GM23248 (cell line): ENCODE results near the gene AAMDC. TPM values are rescaled to one million over a fixed set of nuclear protein-coding genes. Genes with fewer than 3 reads are reported as not detected.
"Not testable (repeated sequence)": the region's sequence is repeated elsewhere in the genome, so short reads cannot be mapped to it uniquely, and the experiment has no call there.

Experiments used
- DNase-seq: peaks from one replicate; pipeline ENCODE4 v3.0.0-alpha.2; 2015
- H2AFZ ChIP-seq: fragments of 200-600 bp; sonication (generic); 2 replicates; pipeline ENCODE4 v1.6.1; 2016; ENCODE audit warnings: antibody characterized with exemption
- H3F3A ChIP-seq: fragments of 200-600 bp; sonication (generic); 2 replicates; pipeline ENCODE4 v1.6.1; 2016; ENCODE audit warnings: mild to moderate bottlenecking, antibody characterized with exemption, mixed run types; ENCODE audit not compliant: insufficient read depth
- H3K27ac ChIP-seq: fragments of 200-600 bp; sonication (generic); 2 replicates; pipeline ENCODE4 v1.5.1; 2016; ENCODE audit warnings: mild to moderate bottlenecking
- H3K27me3 ChIP-seq: fragments of 200-600 bp; sonication (generic); replicated peaks from 2 replicates; pipeline ENCODE4 v1.6.1; 2016; ENCODE audit warnings: mild to moderate bottlenecking; ENCODE audit not compliant: insufficient read depth
- H3K36me3 ChIP-seq: fragments of 200-600 bp; sonication (generic); 2 replicates; pipeline ENCODE4 v1.6.1; 2016; ENCODE audit warnings: low read depth, mild to moderate bottlenecking
- H3K4me1 ChIP-seq: fragments of 200-600 bp; sonication (generic); 2 replicates; pipeline ENCODE4 v1.6.1; 2016; ENCODE audit warnings: mild to moderate bottlenecking; ENCODE audit not compliant: insufficient read depth
- H3K4me2 ChIP-seq: fragments of 200-600 bp; sonication (generic); one replicate; pipeline ENCODE4 v1.6.1; 2016; ENCODE audit warnings: mild to moderate bottlenecking; ENCODE audit not compliant: unreplicated experiment
- H3K4me3 ChIP-seq: fragments of 200-600 bp; sonication (generic); 2 replicates; pipeline ENCODE4 v1.5.1; 2016; ENCODE audit warnings: mild to moderate bottlenecking
- H3K79me2 ChIP-seq: fragments of 200-600 bp; sonication (generic); 2 replicates; pipeline ENCODE4 v1.6.1; 2016; ENCODE audit warnings: mild to moderate bottlenecking; ENCODE audit not compliant: insufficient read depth
- H3K9ac ChIP-seq: fragments of 200-600 bp; sonication (generic); 2 replicates; pipeline ENCODE4 v1.6.1; 2016; ENCODE audit warnings: mild to moderate bottlenecking
- H3K9me2 ChIP-seq: fragments of 200-600 bp; sonication (generic); 2 replicates; pipeline ENCODE4 v1.6.1; 2016; ENCODE audit warnings: mixed run types, mild to moderate bottlenecking, moderate library complexity; ENCODE audit not compliant: insufficient read depth
- H3K9me3 ChIP-seq: fragments of 200-600 bp; sonication (generic); one replicate; pipeline ENCODE4 v1.6.1; 2017; ENCODE audit warnings: low read depth
- H4K20me1 ChIP-seq: fragments of 200-600 bp; sonication (generic); 2 replicates; pipeline ENCODE4 v1.6.0; 2016; ENCODE audit not compliant: insufficient read depth
- EZH2 ChIP-seq: fragments of 200-600 bp; sonication (generic); IDR thresholded peaks from 2 replicates; pipeline ENCODE4 v1.6.1; 2018; ENCODE audit warnings: antibody characterized with exemption, mild to moderate bottlenecking; ENCODE audit not compliant: insufficient read depth, poor library complexity, severe bottlenecking
- EZH2phosphoT487 ChIP-seq: fragments of 200-600 bp; sonication (generic); IDR thresholded peaks from 2 replicates; pipeline ENCODE4 v1.6.1; 2018; ENCODE audit warnings: antibody characterized with exemption, moderate library complexity, mild to moderate bottlenecking, low read depth; ENCODE audit not compliant: insufficient read depth
- WGBS, 2 experiments: methylation state at CpG; one replicate each; pipeline ENCODE4 v1.1.6; 2015 to 2017; ENCODE audit warnings: low lambda C conversion rate in 2 of 2, low coverage in 1 of 2; ENCODE audit errors: missing lambda C conversion rate in 2 of 2; 5-methylcytosine and 5-hydroxymethylcytosine counted together
- in situ Hi-C: fragments of 300-500 bp; cut with MboI; formaldehyde crosslinking; loops from 2 replicates; pipeline ENCODE4 v1.15.0; 2020
- polyA plus RNA-seq: library from polyadenylated mRNA; unstranded; fragments of >200 nt; fragmentation: Nextera tagmentation; extraction: Ambion mirVana; gene quantifications from 2 replicates; pipeline ENCODE4 v1.2.1, GENCODE V29; 2016
- total RNA-seq: library from RNA; depleted of rRNA; stranded (reverse); fragments of >200 nt; shearing (Covaris generic); gene quantifications from 2 replicates; pipeline ENCODE4 v1.2.3, GENCODE V29; 2014

AAMDC gene
- total and polyA plus RNA-seq, 2 experiments from 2014 or later = 7.3 to 55.2 TPM

DNA sequence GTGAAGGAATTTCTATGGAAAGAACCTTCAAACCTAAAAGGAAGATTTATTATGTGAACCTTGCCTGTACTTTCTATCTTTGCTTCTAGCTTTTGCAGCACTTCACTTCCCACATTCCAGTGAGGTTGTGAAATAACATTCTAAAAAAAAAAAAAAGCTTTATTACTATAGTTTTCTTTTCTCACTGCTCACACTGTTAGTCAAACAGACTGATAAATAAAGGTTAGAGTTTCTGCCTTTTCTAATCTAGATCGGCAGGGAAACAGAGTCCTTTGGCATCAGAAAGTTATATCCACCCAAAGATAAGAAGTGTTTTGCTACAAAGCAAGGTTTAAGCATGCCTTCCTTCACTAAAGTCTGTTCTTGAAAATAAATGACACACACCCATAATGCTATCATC is 2.8 kb downstream of the AAMDC start:
- H3K4me2 ChIP-seq = no peak overlapping the region
- TF ChIP-seq EZH2 = no peak
- TF ChIP-seq EZH2phosphoT487 = no peak
- H3K4me1 ChIP-seq = peaks cover 17% of the 10 kb centered on the region
- H3K9ac ChIP-seq = no peak overlapping the region
- H3K9me3 ChIP-seq = no peaks in the 10 kb centered on the region
- 93 to 94% methylated on average over 1 of the region's 1 CpG for WGBS, 2 experiments
- peaks cover 53% of the 10 kb centered on the region for H3K79me2 ChIP-seq
- H3K4me3 ChIP-seq = no peak overlapping the region
- H3K27me3 ChIP-seq = no peaks in the 10 kb centered on the region
- H4K20me1 ChIP-seq = no peaks in the 10 kb centered on the region
- H3K36me3 ChIP-seq = no peaks in the 10 kb centered on the region
- in situ Hi-C loops = no loop called here
- H3K9me2 ChIP-seq = no peaks in the 10 kb centered on the region
- H2AFZ ChIP-seq = peak overlapping the region; percentile 51; the same call in 1 of the 2 replicates
- DNase-seq = peak; percentile 53
- H3F3A ChIP-seq = peaks cover 18% of the 10 kb centered on the region
- H3K27ac ChIP-seq = 0 out of 2 replicates have a peak overlapping the region, but pooled peaks have one; percentile 3

GRCh38 chr11:77828926-77829325 is 8.0 kb downstream of the AAMDC start:
- WGBS, 2 experiments = 96 to 97% methylated on average over 2 of the region's 2 CpGs
- Histone ChIP-seq H3K9me2 (no peaks in the 10 kb centered on the region), H3K79me2 (peaks cover 18% of the 10 kb centered on the region), H3F3A (no peaks in the 10 kb centered on the region), H3K9ac (no peak overlapping the region), H2AFZ (no peak overlapping the region), H4K20me1 (no peaks in the 10 kb centered on the region), H3K27ac (no peak overlapping the region), H3K4me3 (no peak overlapping the region), H3K27me3 (no peaks in the 10 kb centered on the region), H3K36me3 (no peaks in the 10 kb centered on the region), H3K4me1 (peaks cover 2% of the 10 kb centered on the region), H3K9me3 (no peaks in the 10 kb centered on the region), H3K4me2 (no peak overlapping the region)
- no peak for DNase-seq
- in situ Hi-C loops = no loop called here
- TF ChIP-seq EZH2 (no peak), EZH2phosphoT487 (no peak)

DNA sequence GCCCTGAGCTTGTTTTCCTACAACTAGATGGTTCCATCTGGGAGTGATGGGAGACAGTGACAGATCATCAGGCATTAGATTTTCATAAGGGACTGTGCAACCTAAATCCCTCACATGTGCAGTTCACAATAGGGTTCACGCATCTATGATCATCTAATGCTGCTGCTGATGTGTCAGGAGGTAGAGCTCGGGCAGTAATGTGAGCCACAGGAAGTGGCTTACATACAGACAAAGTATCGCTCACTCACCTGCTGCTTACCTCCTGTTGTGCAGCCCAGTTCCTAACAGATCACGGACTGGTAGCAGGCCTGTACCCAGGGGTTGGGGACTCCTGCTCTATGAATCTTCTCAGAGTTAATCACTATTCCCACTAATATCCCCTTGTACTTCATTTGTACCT is 12.4 kb downstream of the AAMDC start:
- TF ChIP-seq EZH2phosphoT487 (no peak), EZH2 (no peak)
- no peak overlapping the region for H2AFZ ChIP-seq
- no peak for DNase-seq

DNA sequence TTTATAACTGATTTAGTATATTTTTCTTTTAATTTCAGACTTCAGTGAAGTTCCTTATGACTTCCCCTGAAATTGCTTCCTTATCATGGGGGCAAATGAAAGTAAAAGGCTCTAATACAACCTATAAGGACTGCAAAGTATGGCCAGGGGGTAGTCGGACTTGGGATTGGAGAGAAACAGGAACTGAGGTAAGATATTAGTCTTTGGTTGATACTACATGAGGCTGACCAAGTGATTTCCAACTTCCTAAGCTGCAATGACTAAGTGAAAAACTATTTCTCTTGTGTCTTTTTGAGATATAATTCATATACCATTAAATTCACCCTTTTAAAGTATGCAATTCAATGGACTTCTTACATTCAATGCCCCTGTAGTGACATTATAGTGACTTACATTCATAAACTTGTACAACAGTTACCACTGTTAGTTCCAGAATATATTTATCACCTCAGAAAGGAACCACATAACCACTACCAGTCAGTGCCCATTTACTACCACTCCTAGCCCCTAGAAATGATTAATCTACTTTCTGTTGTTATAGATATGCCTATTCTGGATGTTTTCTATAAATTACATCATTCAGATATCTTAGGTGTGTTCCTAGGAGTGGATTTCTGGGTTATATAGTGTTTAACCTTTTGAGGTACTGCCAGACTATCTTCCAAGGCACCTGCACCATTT is 21.6 kb downstream of the AAMDC start:
- H3K36me3 ChIP-seq = peaks cover 17% of the 10 kb centered on the region; the same call in 1 of the 2 replicates
- H3K4me3 ChIP-seq = no peak overlapping the region
- peak; percentile 44 for DNase-seq
- TF ChIP-seq EZH2 (no peak), EZH2phosphoT487 (no peak)
- no peaks in the 10 kb centered on the region for H3K79me2 ChIP-seq
- no peak overlapping the region for H3K4me2 ChIP-seq
- in situ Hi-C loops = no loop called here
- H3K9ac ChIP-seq = no peak overlapping the region
- no peak overlapping the region for H2AFZ ChIP-seq
- no peaks in the 10 kb centered on the region for H3K27me3 ChIP-seq
- H4K20me1 ChIP-seq = no peaks in the 10 kb centered on the region
- peaks cover 6% of the 10 kb centered on the region; the same call in 1 of the 2 replicates for H3K4me1 ChIP-seq
- no peaks in the 10 kb centered on the region for H3F3A ChIP-seq
- WGBS, 2 experiments = 41 to 69% methylated on average over 1 of the region's 1 CpG
- no peaks in the 10 kb centered on the region for H3K9me2 ChIP-seq
- H3K9me3 ChIP-seq = no peaks in the 10 kb centered on the region
- no peak overlapping the region for H3K27ac ChIP-seq

More for the DNA sequence above, 12.4 kb downstream of the AAMDC start:
- in situ Hi-C loops = no loop called here
- H3K27ac ChIP-seq = no peak overlapping the region
- H3K4me1 ChIP-seq = no peaks in the 10 kb centered on the region
- H3K4me2 ChIP-seq = no peak overlapping the region
- H3K4me3 ChIP-seq = no peak overlapping the region
- H3K9me3 ChIP-seq = no peaks in the 10 kb centered on the region
- H3F3A ChIP-seq = no peaks in the 10 kb centered on the region
- WGBS, 2 experiments = 95 to 97% methylated on average over 4 of the region's 4 CpGs
- no peaks in the 10 kb centered on the region for H3K79me2 ChIP-seq
- no peaks in the 10 kb centered on the region for H3K36me3 ChIP-seq
- no peak overlapping the region for H3K9ac ChIP-seq
- H3K9me2 ChIP-seq = no peaks in the 10 kb centered on the region
- H3K27me3 ChIP-seq = no peaks in the 10 kb centered on the region
- no peaks in the 10 kb centered on the region for H4K20me1 ChIP-seq

- H3K4me3 ChIP-seq, H3K4me1 ChIP-seq, H3F3A ChIP-seq, H3K4me2 ChIP-seq, H3K27me3 ChIP-seq, H3K9me2 ChIP-seq, H4K20me1 ChIP-seq, H3K9me3 ChIP-seq, H3K9ac ChIP-seq, H3K27ac ChIP-seq, in situ Hi-C loops, H2AFZ ChIP-seq, H3K79me2 ChIP-seq, DNase-seq: not testable (repeated sequence)
- 59 to 63% methylated on average over 5 of the region's 5 CpGs for WGBS, 2 experiments
- H3K36me3 ChIP-seq = peaks cover 17% of the 10 kb centered on the region; the same call in 1 of the 2 replicates
Measured at GRCh38 chr11:77843700-77844099, 22.8 kb downstream of the AAMDC start.
